Measurements from ENCODE around the gene APP. TPM values are rescaled to one million over a fixed set of nuclear protein-coding genes. Genes with fewer than 3 reads are reported as not detected.

APP gene
- total and polyA plus RNA-seq, 4 donors, result 86.9 to 414 (median 367) TPM

DNA sequence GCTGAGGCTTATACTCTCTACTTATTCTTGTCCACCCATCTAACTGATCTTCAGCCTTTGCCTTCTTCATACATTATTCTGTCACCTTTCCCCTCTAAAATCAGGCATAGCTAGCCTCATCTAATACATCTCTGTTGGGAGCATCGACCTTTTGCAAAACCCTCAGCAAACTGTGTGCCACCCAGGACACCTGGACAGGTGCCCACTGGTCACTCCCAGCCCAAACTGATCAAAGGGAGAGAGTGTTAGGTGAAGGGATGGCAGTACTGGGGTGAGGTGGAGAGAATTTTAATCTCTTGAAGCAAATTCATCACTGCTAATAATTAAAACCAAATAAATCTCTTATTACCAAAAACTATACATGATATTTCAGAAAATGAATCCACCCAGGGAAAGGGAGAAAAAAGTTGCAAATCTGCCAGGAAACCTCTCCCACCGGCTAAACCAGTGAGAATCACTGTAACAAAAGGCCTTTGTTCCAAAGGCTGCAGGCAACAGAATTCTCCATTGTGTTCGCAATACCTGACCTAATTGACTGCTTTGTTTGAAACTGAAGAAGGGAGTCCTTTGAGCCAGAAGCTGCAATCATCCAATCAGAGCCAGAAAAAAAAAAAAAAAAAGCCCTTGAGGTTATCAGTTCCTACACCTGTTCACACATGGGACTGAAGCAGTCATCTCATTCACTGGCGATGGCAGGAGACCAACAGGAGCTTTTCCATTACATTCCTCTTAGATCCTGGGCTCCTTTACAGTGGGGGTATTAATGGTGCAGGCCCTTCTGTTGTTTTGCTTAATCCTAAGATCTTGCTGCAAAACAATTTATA is 172.6 kb downstream of the APP start:
- no peak for TF ChIP-seq CTCF (IDR thresholded peaks at IDR 0.05; ENCODE audit: control extremely low read depth, extremely low read depth)
- Histone ChIP-seq H3K27ac (ENCODE audit: low read depth in 1 of 2, low read length in 1 of 2) (no peak overlapping the region), H3K9ac (ENCODE audit: insufficient read depth in 1 of 2, low read length in 2 of 2) (no peak overlapping the region), H3K4me3 (no peak overlapping the region), H3K36me3 (ENCODE audit: control insufficient read depth in 4 of 4, insufficient read depth in 4 of 4, low read length in 4 of 4) (peaks cover 0 to 11% (median 7%) of the 10 kb centered on the region in 4 donors), H3K4me1 (ENCODE audit: control insufficient read depth in 5 of 5, insufficient read depth in 5 of 5, low read length in 5 of 5) (peaks cover 0 to 6% (median 0%) of the 10 kb centered on the region in 5 donors), H3K9me3 (ENCODE audit: control insufficient read depth in 4 of 4, insufficient read depth in 3 of 4, low read length in 3 of 4) (no peaks in the 10 kb centered on the region), H3K27me3 (ENCODE audit: control insufficient read depth in 3 of 3, insufficient read depth in 3 of 3, low read length in 2 of 3) (no peaks in the 10 kb centered on the region)
- DNase-seq (peak; percentile 53 to 72 (median 64)), ATAC-seq (ENCODE audit: insufficient read depth, low FRiP score) (peak; percentile 34)
- 60 to 78% methylated on average over 4 of the region's 4 CpGs for WGBS, 2 donors

- 90 to 94% methylated on average over 9 of the region's 9 CpGs for WGBS, 2 donors
- H3K9ac ChIP-seq (ENCODE audit: insufficient read depth in 1 of 2, low read length in 2 of 2), result no peak overlapping the region
Observed at GRCh38 chr21:25995278-25995677, 175.3 kb downstream of the APP start.

DNA sequence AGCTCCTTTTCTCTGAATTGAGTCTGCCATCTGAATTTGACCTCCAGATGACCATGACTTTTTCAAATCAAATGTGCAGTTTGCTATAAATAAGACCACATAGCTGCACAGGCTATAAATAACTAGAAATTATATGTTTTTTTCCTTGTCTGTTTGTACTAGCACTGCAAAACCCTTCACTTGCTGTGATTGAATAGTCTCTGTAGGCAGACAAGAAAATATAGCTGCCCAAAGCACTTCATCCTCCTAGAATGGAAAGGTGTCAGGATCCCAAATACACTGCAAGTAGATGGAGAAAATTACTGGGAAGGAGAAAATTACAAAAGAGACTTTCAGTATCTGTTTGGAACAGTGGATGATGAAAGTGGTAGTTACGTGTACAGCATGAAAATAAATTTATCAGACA is 175.8 kb downstream of the APP start:
- H3K27me3 ChIP-seq (ENCODE audit: control insufficient read depth in 3 of 3, insufficient read depth in 3 of 3, low read length in 2 of 3), result no peaks in the 10 kb centered on the region
- ATAC-seq (ENCODE audit: insufficient read depth, low FRiP score), result no peak
- 92 to 98% methylated on average over 1 of the region's 1 CpG for WGBS, 2 donors

More at GRCh38 chr21:25995278-25995677, 175.3 kb downstream of the APP start:
- DNase-seq (no peak), ATAC-seq (ENCODE audit: insufficient read depth, low FRiP score) (no peak)
- Histone ChIP-seq H3K27ac (ENCODE audit: low read depth in 1 of 2, low read length in 1 of 2) (no peak overlapping the region), H3K4me3 (no peak overlapping the region), H3K9me3 (ENCODE audit: control insufficient read depth in 4 of 4, insufficient read depth in 3 of 4, low read length in 3 of 4) (no peaks in the 10 kb centered on the region), H3K36me3 (ENCODE audit: control insufficient read depth in 4 of 4, insufficient read depth in 4 of 4, low read length in 4 of 4) (peaks cover 0 to 11% (median 4%) of the 10 kb centered on the region in 4 donors), H3K27me3 (ENCODE audit: control insufficient read depth in 3 of 3, insufficient read depth in 3 of 3, low read length in 2 of 3) (no peaks in the 10 kb centered on the region), H3K4me1 (ENCODE audit: control insufficient read depth in 5 of 5, insufficient read depth in 5 of 5, low read length in 5 of 5) (peaks cover 0 to 6% (median 0%) of the 10 kb centered on the region in 5 donors)
- no peak for TF ChIP-seq CTCF (IDR thresholded peaks at IDR 0.05; ENCODE audit: control extremely low read depth, extremely low read depth)

More for the DNA sequence above, 175.8 kb downstream of the APP start:
- no peak overlapping the region for H3K9ac ChIP-seq (ENCODE audit: insufficient read depth in 1 of 2, low read length in 2 of 2)
- no peaks in the 10 kb centered on the region for H3K9me3 ChIP-seq (ENCODE audit: control insufficient read depth in 4 of 4, insufficient read depth in 3 of 4, low read length in 3 of 4)
- H3K4me3 ChIP-seq, result no peak overlapping the region
- H3K36me3 ChIP-seq (ENCODE audit: control insufficient read depth in 4 of 4, insufficient read depth in 4 of 4, low read length in 4 of 4), result peaks cover 0 to 6% (median 4%) of the 10 kb centered on the region in 4 donors
- TF ChIP-seq CTCF (IDR thresholded peaks at IDR 0.05; ENCODE audit: control extremely low read depth, extremely low read depth), result no peak
- DNase-seq, result no peak
- peaks cover 0 to 6% (median 0%) of the 10 kb centered on the region in 5 donors for H3K4me1 ChIP-seq (ENCODE audit: control insufficient read depth in 5 of 5, insufficient read depth in 5 of 5, low read length in 5 of 5)
- no peak overlapping the region for H3K27ac ChIP-seq (ENCODE audit: low read depth in 1 of 2, low read length in 1 of 2)

Measured in lung (tissue), 12 donors.